Measurements from ENCODE around the gene CYB5D1.

CYB5D1 gene

DNA sequence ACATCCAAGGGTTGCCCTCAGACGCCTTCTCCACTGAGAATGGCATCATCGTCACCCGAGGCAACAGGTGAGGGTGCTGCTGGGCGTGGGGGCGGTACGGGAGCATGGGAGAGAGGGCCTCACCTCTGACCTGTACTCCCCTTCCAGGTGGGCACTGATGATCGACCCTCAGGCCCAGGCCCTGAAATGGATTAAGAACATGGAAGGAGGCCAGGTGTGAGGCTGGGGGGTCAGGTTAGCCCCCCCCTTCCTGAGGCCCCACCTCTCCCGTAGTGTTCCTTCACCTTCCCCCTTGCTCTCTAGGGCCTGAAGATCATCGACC is 40.2 kb upstream of the CYB5D1 start:
- no peaks in the 10 kb centered on the region for H3K9me3 ChIP-seq
- H3K27me3 ChIP-seq: no peaks in the 10 kb centered on the region
- no peak for TF ChIP-seq CTCF (IDR thresholded peaks at IDR 0.05; ENCODE audit: low read depth, low read length)
- no peak for DNase-seq
- no peaks in the 10 kb centered on the region for H3K4me1 ChIP-seq
- no peaks in the 10 kb centered on the region for H3K36me3 ChIP-seq
- H3K4me3 ChIP-seq (ENCODE audit: low read depth, low read length): no peak overlapping the region

DNA sequence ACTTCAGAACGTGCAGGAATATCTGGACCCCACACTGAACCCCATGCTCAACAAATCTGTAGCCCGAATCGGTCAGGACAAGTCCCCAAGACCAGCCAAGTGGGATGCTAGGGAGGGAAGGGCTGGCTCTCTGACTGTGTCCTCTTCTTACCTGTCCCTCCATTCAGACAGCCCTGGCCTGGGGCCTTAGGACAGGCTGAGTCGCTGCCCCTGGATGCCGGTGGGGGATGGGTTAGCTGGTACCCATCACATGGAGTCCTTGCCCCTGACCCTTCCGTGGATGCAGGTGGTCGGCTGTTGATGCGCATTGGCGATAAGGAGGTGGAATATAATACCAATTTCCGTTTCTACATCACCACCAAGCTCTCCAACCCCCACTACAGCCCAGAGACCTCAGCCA is 39.8 kb upstream of the CYB5D1 start:
- no peak for DNase-seq
- Histone ChIP-seq H3K4me3 (ENCODE audit: low read depth, low read length) (no peak overlapping the region), H3K4me1 (no peaks in the 10 kb centered on the region), H3K36me3 (no peaks in the 10 kb centered on the region), H3K27me3 (no peaks in the 10 kb centered on the region), H3K9me3 (no peaks in the 10 kb centered on the region)
- TF ChIP-seq CTCF (IDR thresholded peaks at IDR 0.05; ENCODE audit: low read depth, low read length): no peak

DNA sequence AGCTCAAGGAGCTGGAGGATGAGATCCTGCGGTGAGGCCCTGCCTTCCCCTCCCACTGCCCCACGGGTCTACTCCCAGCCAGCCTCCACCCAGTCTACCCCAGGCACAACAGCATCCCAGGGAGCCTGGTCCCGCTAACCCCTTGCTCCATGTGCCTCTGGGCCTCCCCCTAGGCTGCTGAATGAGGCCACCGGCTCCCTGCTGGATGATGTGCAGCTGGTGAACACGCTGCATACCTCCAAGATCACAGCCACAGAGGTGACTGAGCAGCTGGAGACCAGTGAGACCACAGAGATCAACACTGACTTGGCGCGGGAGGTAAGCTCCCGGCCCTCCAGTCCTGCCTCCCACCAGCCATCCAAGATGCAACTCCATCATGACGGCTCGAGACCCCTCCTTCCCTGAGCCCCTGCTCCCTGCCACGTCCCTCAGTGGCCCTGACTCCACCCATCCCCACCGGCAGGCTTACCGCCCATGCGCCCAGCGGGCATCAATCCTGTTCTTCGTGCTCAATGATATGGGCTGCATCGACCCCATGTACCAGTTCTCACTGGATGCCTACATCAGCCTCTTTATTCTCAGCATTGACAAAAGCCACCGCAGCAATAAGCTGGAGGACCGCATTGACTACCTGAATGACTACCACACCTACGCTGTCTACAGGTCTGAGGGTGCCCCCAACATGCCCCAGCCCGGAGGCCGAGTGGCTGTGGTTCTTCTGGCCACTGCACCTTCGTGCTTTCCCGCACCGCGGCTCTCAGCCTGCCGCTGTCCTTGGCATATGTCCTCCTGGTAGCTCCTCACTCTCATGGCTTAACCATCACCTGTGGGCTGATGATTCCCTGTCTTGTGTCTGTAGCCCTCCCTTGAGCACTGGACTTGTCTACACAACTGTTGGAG is 38.8 kb upstream of the CYB5D1 start:
- H3K4me3 ChIP-seq (ENCODE audit: low read depth, low read length): no peak overlapping the region
- H3K4me1 ChIP-seq: no peaks in the 10 kb centered on the region
- no peak for DNase-seq
- no peaks in the 10 kb centered on the region for H3K27me3 ChIP-seq
- no peak for TF ChIP-seq CTCF (IDR thresholded peaks at IDR 0.05; ENCODE audit: low read depth, low read length)
- no peaks in the 10 kb centered on the region for H3K36me3 ChIP-seq
- no peaks in the 10 kb centered on the region for H3K9me3 ChIP-seq

DNA sequence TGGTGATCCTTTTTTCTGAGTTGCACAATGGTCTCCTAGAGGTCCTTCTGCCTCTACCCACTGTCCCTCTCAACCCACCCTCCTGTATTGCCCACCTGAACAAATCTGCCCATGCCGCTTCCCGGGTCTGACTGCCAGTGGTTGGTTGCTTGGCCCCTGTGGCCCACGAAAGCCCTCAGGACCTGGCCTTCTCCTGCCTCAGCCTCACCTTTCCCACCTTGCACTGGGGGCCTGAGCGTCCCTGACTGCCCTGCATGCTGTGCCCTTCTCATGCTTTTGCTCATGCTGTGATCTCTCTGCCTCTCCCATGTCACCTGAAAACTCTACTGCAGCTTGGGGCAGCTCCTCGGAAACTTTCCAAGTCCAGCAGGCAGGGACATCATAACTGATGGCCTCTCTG is 37.6 kb upstream of the CYB5D1 start:
- no peaks in the 10 kb centered on the region for H3K27me3 ChIP-seq
- H3K4me1 ChIP-seq: peaks cover 7% of the 10 kb centered on the region
- no peak for TF ChIP-seq CTCF (IDR thresholded peaks at IDR 0.05; ENCODE audit: low read depth, low read length)
- H3K36me3 ChIP-seq: no peaks in the 10 kb centered on the region
- H3K4me3 ChIP-seq (ENCODE audit: low read depth, low read length): no peak overlapping the region
- no peak for DNase-seq
- no peaks in the 10 kb centered on the region for H3K9me3 ChIP-seq

DNA sequence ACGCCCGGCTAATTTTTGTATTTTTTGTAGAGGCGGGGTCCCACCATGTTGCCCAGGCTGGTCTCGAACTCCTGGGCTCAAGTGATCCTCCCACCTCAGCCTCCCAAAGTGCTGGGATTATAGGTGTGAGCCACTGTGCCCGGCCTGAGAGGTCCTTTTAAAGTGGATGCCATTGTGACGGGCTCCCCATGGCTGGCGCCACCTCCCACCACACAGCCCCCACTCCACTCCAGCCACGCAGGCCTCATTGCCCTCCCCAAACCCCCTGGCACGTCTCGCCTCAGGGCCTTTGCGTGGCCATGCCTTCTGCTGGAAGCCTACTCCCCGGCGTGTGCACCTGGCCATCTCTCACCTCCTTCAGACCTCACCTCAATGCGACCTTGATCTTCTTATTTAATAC is 35.7 kb upstream of the CYB5D1 start:
- Histone ChIP-seq H3K4me3 (ENCODE audit: low read depth, low read length) (no peak overlapping the region), H3K27me3 (no peaks in the 10 kb centered on the region), H3K4me1 (peaks cover 10% of the 10 kb centered on the region), H3K36me3 (no peaks in the 10 kb centered on the region), H3K9me3 (no peaks in the 10 kb centered on the region)
- no peak for TF ChIP-seq CTCF (IDR thresholded peaks at IDR 0.05; ENCODE audit: low read depth, low read length)
- DNase-seq: no peak

DNA sequence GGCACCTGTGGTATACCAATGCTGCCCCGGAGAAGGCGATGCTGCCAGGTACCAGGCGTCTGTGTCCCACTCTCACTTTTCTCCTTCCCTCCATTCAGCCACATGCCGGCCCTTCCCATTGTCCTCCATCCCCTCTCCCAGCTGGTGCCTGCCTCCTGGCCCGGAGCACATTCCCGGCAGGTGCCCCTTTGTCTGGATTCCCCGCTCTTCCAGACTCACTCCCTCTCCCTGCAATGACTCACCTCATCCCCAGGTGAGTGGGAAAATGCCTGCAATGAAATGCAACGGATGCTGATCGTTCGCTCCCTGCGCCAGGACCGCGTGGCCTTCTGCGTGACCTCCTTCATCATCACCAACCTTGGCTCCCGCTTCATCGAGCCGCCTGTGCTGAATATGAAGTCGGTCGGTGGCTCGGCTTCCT is 34.2 kb upstream of the CYB5D1 start:
- H3K27me3 ChIP-seq: no peaks in the 10 kb centered on the region
- H3K36me3 ChIP-seq: no peaks in the 10 kb centered on the region
- no peak for DNase-seq
- H3K4me1 ChIP-seq: peaks cover 10% of the 10 kb centered on the region
- H3K9me3 ChIP-seq: no peaks in the 10 kb centered on the region
- H3K4me3 ChIP-seq (ENCODE audit: low read depth, low read length): no peak overlapping the region
- no peak for TF ChIP-seq CTCF (IDR thresholded peaks at IDR 0.05; ENCODE audit: low read depth, low read length)
